Coronary artery (tissue), 2 donors: ENCODE measurements around the gene DDHD1.
"Not testable (repeated sequence)": the region's sequence is repeated elsewhere in the genome, so short reads cannot be mapped to it uniquely, and the experiment has no call there.

ENCODE experiments used
- DNase-seq: peaks from one replicate; pipeline ENCODE4 v3.0.0-alpha.2; 2017; ENCODE audit warnings: low spot score
- H3K27ac ChIP-seq, 2 donors: fragments of 200-600 bp; sonication (generic); one replicate each; pipeline ENCODE4 v1.5.1; 2016 to 2019
- H3K4me3 ChIP-seq: fragments of 200-600 bp; sonication (generic); 2 replicates; pipeline ENCODE4 v1.5.1; 2016; ENCODE audit warnings: mild to moderate bottlenecking, moderate library complexity
- TF ChIP-seq, protein P1 (sequence below): fragments of 200-600 bp; sonication (generic); IDR thresholded peaks from one replicate; pipeline ENCODE4 v1.5.1; 2019; ENCODE audit warnings: antibody characterized with exemption

The DDHD1 gene

DNA sequence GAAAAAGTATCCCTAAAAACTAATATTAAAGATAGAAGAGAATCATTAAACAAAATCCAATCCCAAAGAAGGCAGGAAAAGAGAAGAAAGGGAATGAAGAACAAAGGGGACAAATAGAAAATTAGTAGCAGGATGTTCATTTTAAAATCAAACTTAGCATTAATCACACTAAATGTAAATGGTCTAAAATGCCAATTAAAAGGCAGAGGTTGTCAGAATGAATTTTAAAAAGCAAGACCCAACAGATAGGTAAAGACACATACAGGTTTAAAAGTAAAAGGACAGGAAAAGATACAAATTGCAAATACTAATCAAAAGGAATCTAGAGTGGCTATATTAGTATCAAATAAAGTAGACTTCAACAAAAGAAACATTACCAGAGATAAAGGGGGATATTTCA is 12.5 kb downstream of the DDHD1 start:
- TF ChIP-seq, protein P1, sequence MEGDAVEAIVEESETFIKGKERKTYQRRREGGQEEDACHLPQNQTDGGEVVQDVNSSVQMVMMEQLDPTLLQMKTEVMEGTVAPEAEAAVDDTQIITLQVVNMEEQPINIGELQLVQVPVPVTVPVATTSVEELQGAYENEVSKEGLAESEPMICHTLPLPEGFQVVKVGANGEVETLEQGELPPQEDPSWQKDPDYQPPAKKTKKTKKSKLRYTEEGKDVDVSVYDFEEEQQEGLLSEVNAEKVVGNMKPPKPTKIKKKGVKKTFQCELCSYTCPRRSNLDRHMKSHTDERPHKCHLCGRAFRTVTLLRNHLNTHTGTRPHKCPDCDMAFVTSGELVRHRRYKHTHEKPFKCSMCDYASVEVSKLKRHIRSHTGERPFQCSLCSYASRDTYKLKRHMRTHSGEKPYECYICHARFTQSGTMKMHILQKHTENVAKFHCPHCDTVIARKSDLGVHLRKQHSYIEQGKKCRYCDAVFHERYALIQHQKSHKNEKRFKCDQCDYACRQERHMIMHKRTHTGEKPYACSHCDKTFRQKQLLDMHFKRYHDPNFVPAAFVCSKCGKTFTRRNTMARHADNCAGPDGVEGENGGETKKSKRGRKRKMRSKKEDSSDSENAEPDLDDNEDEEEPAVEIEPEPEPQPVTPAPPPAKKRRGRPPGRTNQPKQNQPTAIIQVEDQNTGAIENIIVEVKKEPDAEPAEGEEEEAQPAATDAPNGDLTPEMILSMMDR, result no peak
- Histone ChIP-seq H3K4me3 (no peak overlapping the region), H3K27ac (no peak overlapping the region)
- DNase-seq, result no peak

DNA sequence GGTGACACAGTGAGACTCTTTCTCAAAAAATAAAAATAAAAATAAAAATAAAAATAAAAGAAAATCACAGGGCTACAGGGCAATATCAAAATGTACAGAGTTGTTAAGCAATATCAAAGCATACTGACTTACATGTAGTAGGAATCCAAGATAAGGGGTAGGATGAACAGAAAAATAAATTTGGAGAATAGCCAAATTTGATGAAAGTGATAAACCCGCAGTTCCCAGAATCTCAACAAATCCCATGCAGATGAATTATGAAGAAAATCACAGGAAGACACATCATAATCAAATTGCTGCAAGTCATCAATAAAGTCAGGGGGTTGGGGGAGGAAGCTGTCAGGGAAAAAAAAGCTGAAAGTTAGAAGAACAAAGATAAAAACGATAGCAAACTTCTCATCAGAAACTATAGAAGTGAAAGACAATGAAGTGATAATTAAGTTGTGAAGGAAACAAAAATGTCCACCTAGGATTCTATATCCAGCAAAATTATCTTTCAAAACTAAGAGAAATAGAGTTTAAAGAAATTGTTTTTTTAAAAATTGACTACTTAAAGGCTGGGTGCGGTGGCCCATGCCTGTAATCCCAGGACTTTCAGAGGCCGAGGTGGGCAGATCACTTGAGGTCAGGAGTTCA is 15.4 kb downstream of the DDHD1 start:
- TF ChIP-seq, protein P1, result no peak

DNA sequence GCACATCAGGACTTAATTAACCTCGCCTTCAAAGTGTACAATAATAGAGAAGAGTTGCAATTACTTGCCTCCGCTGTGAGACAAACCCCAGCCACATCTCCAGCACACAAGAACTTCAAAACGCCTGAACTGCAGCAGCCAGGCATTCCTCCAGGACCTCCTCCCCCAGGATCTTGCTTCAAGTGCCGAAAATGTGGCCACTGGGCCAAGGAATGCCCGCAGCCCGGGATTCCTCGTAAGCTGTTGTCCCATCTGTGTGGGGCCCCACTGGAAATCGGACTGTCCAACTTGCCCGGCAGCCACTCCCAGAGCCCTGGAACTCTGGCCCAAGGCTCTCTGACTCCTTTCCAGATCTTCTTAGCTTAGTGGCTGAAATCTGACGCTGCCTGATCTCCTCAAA is 22.6 kb downstream of the DDHD1 start:
- DNase-seq, H3K27ac ChIP-seq, H3K4me3 ChIP-seq: not testable (repeated sequence)

More for the DNA sequence above, 15.4 kb downstream of the DDHD1 start:
- no peak overlapping the region for H3K27ac ChIP-seq
- no peak overlapping the region for H3K4me3 ChIP-seq
- no peak for DNase-seq

DNA sequence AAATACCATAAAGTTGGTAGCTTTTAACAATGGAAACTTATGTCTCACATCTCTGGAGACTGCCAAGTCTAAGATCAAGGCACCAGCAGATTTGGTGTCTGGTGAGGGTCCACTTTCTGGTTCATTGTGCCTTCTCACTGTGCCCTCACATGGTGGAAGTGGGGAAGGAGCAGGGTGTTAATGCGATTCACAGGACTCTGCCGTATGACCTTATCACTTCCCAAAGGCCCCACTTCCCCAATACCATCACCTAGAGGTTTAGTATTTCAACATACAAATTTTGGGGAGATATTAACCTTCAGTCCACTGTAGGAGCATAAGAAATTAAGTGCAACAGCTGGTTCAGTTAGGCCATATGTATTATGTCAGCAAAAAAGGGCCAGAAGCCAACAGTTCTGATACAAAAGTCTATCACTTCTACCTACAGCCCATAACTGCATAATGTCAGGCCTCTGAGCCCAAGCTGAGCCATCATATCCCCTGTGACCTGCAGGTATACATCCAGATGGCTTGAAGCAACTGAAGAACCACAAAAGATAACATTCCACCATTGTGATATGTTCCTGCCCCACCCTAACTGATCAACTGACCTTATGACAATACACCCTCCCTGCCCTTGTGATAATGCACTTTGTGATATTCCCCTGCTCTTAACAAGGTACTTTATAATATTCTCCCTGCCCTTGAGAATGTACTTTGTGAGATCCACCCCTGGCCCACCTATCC is 24.7 kb downstream of the DDHD1 start:
- TF ChIP-seq, protein P1, result no peak
- Histone ChIP-seq H3K4me3 (no peak overlapping the region), H3K27ac (no peak overlapping the region)
- DNase-seq, result no peak

DNA sequence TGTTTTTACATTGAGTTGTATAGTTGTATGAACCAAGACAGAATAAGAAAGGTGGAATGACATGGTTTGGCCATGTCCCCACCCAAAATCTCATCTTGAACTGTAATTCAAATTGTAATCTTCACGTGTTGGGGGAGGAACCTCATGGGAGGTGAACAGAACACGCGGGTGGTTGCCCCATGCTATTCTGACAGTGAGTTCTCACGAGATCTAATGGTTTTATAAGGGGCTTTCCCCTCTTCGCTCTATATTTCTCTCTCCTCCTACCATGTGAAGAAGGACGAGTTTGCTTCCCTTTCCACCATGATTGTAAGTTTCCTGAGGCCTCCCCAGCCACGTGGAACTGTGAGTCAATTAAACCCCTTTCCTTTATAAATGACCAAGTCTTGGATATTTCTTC is 25.3 kb downstream of the DDHD1 start:
- Histone ChIP-seq H3K27ac (no peak overlapping the region), H3K4me3 (no peak overlapping the region)
- no peak for DNase-seq
- TF ChIP-seq, protein P1, result no peak

GRCh38 chr14:53127151-53127550 is 26.0 kb downstream of the DDHD1 start:
- no peak for DNase-seq
- Histone ChIP-seq H3K27ac (no peak overlapping the region), H3K4me3 (no peak overlapping the region)
- TF ChIP-seq, protein P1, result no peak

GRCh38 chr14:53126731-53127130 is 26.4 kb downstream of the DDHD1 start:
- no peak for DNase-seq
- no peak overlapping the region for H3K27ac ChIP-seq
- TF ChIP-seq, protein P1, result no peak
- H3K4me3 ChIP-seq, result no peak overlapping the region
